Measurements from ENCODE around the gene COPZ2. TPM values are rescaled to one million over a fixed set of nuclear protein-coding genes. Genes with fewer than 3 reads are reported as not detected.
"Not testable (repeated sequence)": the region's sequence is repeated elsewhere in the genome, so short reads cannot be mapped to it uniquely, and the experiment has no call there.

The COPZ2 gene
- total and polyA plus RNA-seq, 2 donors (not counting 1 experiment from before 2014, with no cell fraction given): 1.0 to 2.3 TPM

DNA sequence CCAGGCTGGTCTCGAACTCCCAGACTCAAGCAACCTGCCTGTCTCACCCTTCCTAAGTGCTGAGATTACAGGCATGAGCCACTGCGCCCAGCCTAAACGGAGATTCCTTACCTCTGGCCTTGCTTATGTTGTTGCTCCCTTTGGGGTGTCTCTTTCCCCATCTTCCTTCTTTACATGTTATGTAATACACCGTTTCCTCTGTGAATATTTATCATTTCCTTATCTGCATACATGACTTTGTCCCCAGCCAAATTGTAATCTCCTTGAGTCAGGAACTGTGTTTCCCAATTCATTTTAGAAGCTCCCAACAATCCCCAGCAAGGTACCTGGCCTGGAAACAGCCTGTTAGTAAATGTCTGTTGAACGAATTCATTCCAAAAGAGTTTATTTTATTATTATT lies 15.7 kb downstream of the COPZ2 start:
- ATAC-seq (ENCODE audit: low read depth) (no peak), DNase-seq (no peak)
- Histone ChIP-seq H3K4me2 (replicated peaks; ENCODE audit: low read depth, low read length, poor library complexity, severe bottlenecking) (no peak overlapping the region), H3K27me3 (replicated peaks in 1 of 4; ENCODE audit: control extremely low read depth in 1 of 4, control insufficient read depth in 3 of 4, insufficient read depth in 4 of 4, low read length in 3 of 4) (peaks cover 0 to 51% (median 15%) of the 10 kb centered on the region in 4 experiments), H3K4me1 (ENCODE audit: control insufficient read depth in 2 of 2, insufficient read depth in 2 of 2, low read length in 2 of 2) (peaks cover 32 to 36% of the 10 kb centered on the region in 2 donors), H3K36me3 (replicated peaks in 1 of 2; ENCODE audit: control extremely low read depth in 1 of 2, control insufficient read depth in 1 of 2, extremely low read depth in 1 of 2, insufficient read depth in 2 of 2, low read length in 1 of 2) (no peaks in the 10 kb centered on the region), H3K79me2 (ENCODE audit: control insufficient read depth, insufficient read depth, low read length) (no peaks in the 10 kb centered on the region), H3K4me3 (ENCODE audit: control extremely low read depth in 1 of 5, extremely low read depth in 1 of 5, insufficient read depth in 1 of 5, low read depth in 2 of 5, low read length in 4 of 5) (no peak overlapping the region), H4K20me1 (ENCODE audit: control insufficient read depth, insufficient read depth, low read length, poor library complexity, severe bottlenecking) (no peaks in the 10 kb centered on the region), H3K9ac (ENCODE audit: low read length) (no peak overlapping the region), H3K9me3 (ENCODE audit: control extremely low read depth in 1 of 3, control insufficient read depth in 2 of 3, insufficient read depth in 1 of 3, low read length in 2 of 3) (no peaks in the 10 kb centered on the region), H3K27ac (ENCODE audit: low read length in 2 of 2) (no peak overlapping the region), H2AFZ (ENCODE audit: insufficient read depth, low read depth, low read length, poor library complexity, severe bottlenecking) (no peak overlapping the region)
- ChIA-PET POLR2A (no interaction called here), CTCF (interaction anchor here (1.1 to 4.7 kb wide), 6 partner anchors 10 to 111 kb away, joined by 3 to 54 read pairs (median 9); no protein-coding TSS in a partner anchor)
- WGBS (ENCODE audit: insufficient coverage): 83% methylated on average over 2 of the region's 5 CpGs
- H3K9me3 Mint-ChIP-seq (ENCODE audit: insufficient read depth): no peaks in the 10 kb centered on the region
- intact Hi-C loops (cut with micrococcal nuclease): loop anchor here (10.0 kb wide), 2 partner anchors 313 to 433 kb away; no protein-coding TSS in a partner anchor
- no peak overlapping the region for H3K4me3 Mint-ChIP-seq
- no peak overlapping the region for H3K27ac Mint-ChIP-seq
- peaks cover 44% of the 10 kb centered on the region for H3K4me1 Mint-ChIP-seq
- peaks cover 18% of the 10 kb centered on the region for H3K27me3 Mint-ChIP-seq
- TF ChIP-seq, protein P1, sequence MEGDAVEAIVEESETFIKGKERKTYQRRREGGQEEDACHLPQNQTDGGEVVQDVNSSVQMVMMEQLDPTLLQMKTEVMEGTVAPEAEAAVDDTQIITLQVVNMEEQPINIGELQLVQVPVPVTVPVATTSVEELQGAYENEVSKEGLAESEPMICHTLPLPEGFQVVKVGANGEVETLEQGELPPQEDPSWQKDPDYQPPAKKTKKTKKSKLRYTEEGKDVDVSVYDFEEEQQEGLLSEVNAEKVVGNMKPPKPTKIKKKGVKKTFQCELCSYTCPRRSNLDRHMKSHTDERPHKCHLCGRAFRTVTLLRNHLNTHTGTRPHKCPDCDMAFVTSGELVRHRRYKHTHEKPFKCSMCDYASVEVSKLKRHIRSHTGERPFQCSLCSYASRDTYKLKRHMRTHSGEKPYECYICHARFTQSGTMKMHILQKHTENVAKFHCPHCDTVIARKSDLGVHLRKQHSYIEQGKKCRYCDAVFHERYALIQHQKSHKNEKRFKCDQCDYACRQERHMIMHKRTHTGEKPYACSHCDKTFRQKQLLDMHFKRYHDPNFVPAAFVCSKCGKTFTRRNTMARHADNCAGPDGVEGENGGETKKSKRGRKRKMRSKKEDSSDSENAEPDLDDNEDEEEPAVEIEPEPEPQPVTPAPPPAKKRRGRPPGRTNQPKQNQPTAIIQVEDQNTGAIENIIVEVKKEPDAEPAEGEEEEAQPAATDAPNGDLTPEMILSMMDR (IDR thresholded peaks at IDR 0.05): no peak
- no peak for TF ChIP-seq EZH2 (IDR thresholded peaks at IDR 0.05; ENCODE audit: borderline replicate concordance, insufficient read depth, low read depth, low read length, poor library complexity, severe bottlenecking)

DNA sequence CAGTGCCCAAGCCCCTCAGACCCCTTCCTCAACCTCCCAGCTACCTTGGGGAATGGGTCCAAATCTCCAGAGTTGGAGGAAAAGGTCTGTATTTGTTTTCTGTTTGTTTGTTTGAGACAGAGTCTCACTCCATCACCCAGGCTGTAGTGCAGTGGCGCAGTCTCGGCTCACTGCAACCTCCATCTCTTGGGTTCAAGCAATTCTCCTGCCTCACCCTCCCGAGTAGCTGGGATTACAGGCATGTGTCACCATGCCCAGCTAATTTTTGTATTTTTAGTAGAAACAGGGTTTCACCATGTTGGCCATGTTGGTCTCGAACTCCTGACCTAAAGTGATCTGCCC lies 19.8 kb downstream of the COPZ2 start:
- H3K27me3 Mint-ChIP-seq: peaks cover 23% of the 10 kb centered on the region
- DNase-seq; ATAC-seq (ENCODE audit: low read depth); H3K4me1 ChIP-seq (ENCODE audit: control insufficient read depth in 2 of 2, insufficient read depth in 2 of 2, low read length in 2 of 2); intact Hi-C loops (cut with micrococcal nuclease); H3K27ac ChIP-seq (ENCODE audit: low read length in 2 of 2); H2AFZ ChIP-seq (ENCODE audit: insufficient read depth, low read depth, low read length, poor library complexity, severe bottlenecking); H3K9ac ChIP-seq (ENCODE audit: low read length); H3K36me3 ChIP-seq (replicated peaks in 1 of 2; ENCODE audit: control extremely low read depth in 1 of 2, control insufficient read depth in 1 of 2, extremely low read depth in 1 of 2, insufficient read depth in 2 of 2, low read length in 1 of 2); H4K20me1 ChIP-seq (ENCODE audit: control insufficient read depth, insufficient read depth, low read length, poor library complexity, severe bottlenecking); H3K79me2 ChIP-seq (ENCODE audit: control insufficient read depth, insufficient read depth, low read length); H3K9me3 Mint-ChIP-seq (ENCODE audit: insufficient read depth); H3K9me3 ChIP-seq (ENCODE audit: control extremely low read depth in 1 of 3, control insufficient read depth in 2 of 3, insufficient read depth in 1 of 3, low read length in 2 of 3); H3K4me2 ChIP-seq (replicated peaks; ENCODE audit: low read depth, low read length, poor library complexity, severe bottlenecking); H3K4me3 ChIP-seq (ENCODE audit: control extremely low read depth in 1 of 5, extremely low read depth in 1 of 5, insufficient read depth in 1 of 5, low read depth in 2 of 5, low read length in 4 of 5): not testable (repeated sequence)
- peak overlapping the region; percentile 89 for H3K27ac Mint-ChIP-seq
- ChIA-PET CTCF (interaction anchor here (1.0 to 4.7 kb wide), 15 partner anchors 8 to 334 kb away, joined by 3 to 54 read pairs (median 5); partner anchors contain the start of genes CDK5RAP3 and SNX11), POLR2A (interaction anchor here (1.0 kb wide), 1 partner anchor 71 kb away, joined by 4 read pairs; no protein-coding TSS in a partner anchor)
- H3K4me1 Mint-ChIP-seq: peaks cover 15% of the 10 kb centered on the region
- peak overlapping the region; percentile 76 for H3K4me3 Mint-ChIP-seq
- peaks cover 0 to 55% (median 17%) of the 10 kb centered on the region in 4 experiments for H3K27me3 ChIP-seq (replicated peaks in 1 of 4; ENCODE audit: control extremely low read depth in 1 of 4, control insufficient read depth in 3 of 4, insufficient read depth in 4 of 4, low read length in 3 of 4)
- WGBS (ENCODE audit: insufficient coverage): 92% methylated on average over 1 of the region's 4 CpGs
